ENCODE data around the gene VWA8.

- no peak for TF ChIP-seq REPIN1 (tag by site-specific recombination; IDR thresholded peaks at IDR 0.05; ENCODE audit: low read depth)
- TF ChIP-seq CTCF (tag by site-specific recombination; IDR thresholded peaks at IDR 0.05) = no peak
- no peak for TF ChIP-seq ZNF302 (tag by site-specific recombination; IDR thresholded peaks at IDR 0.05; ENCODE audit: low read depth)
Measured at GRCh38 chr13:41605319-41606285, 355.3 kb downstream of the VWA8 start.
